HG03571 (cell line): ENCODE data around the gene ZNF530.

ENCODE experiments used
- ATAC-seq: cut with Tn5 transposase; IDR thresholded peaks from one replicate; pipeline ENCODE4 v1.9.1; 2021; ENCODE audit not compliant: unreplicated experiment

Gene ZNF530

GRCh38 chr19:57599761-57600383 lies at the start of gene ZNF530:
Gene ZNF530, plus strand, starts transcription at chr19:57599885. Its CDS starts 4,461 bp downstream, at chr19:57604346.
- peak; percentile 86 for ATAC-seq

- ATAC-seq, result no peak
Observed at GRCh38 chr19:57552432-57552831, 47.3 kb upstream of the ZNF530 start.

GRCh38 chr19:57557659-57558058 lies 42.0 kb upstream of the ZNF530 start:
- ATAC-seq, result no peak

- ATAC-seq, result no peak
Observed at GRCh38 chr19:57558525-57558924, 41.2 kb upstream of the ZNF530 start.

GRCh38 chr19:57559008-57559403 lies 40.7 kb upstream of the ZNF530 start:
- peak; percentile 11 for ATAC-seq

- peak; percentile 94 for ATAC-seq
Observed at GRCh38 chr19:57559404-57560025, 40.2 kb upstream of the ZNF530 start, which contains the start of gene ZNF550. Gene ZNF550, minus strand, starts transcription at chr19:57559863. Its CDS starts 181 bp downstream, at chr19:57559682.

- no peak for ATAC-seq
Observed at GRCh38 chr19:57560049-57560491, 39.6 kb upstream of the ZNF530 start.

GRCh38 chr19:57563547-57563946 lies 36.1 kb upstream of the ZNF530 start:
- ATAC-seq, result no peak

- ATAC-seq, result no peak
Observed at GRCh38 chr19:57566396-57567265, 33.1 kb upstream of the ZNF530 start.

- no peak for ATAC-seq
Observed at GRCh38 chr19:57570707-57571106, 29.0 kb upstream of the ZNF530 start.

- no peak for ATAC-seq
Observed at GRCh38 chr19:57572415-57572947, 27.2 kb upstream of the ZNF530 start.

GRCh38 chr19:57576661-57577060 lies 23.0 kb upstream of the ZNF530 start:
- no peak for ATAC-seq

GRCh38 chr19:57578487-57579205 lies 21.0 kb upstream of the ZNF530 start, which contains the start of gene ZNF416:
Gene ZNF416, minus strand, starts transcription at chr19:57578911. Its CDS starts 207 bp downstream, at chr19:57578704.
- peak; percentile 74 for ATAC-seq

GRCh38 chr19:57583104-57583520 lies 16.6 kb upstream of the ZNF530 start:
- ATAC-seq, result no peak

GRCh38 chr19:57583521-57584416 lies 15.9 kb upstream of the ZNF530 start, which contains the start of gene ZIK1:
Gene ZIK1, plus strand, starts transcription at chr19:57584145. Its CDS starts 212 bp downstream, at chr19:57584357.
- ATAC-seq, result peak; percentile 53

- no peak for ATAC-seq
Observed at GRCh38 chr19:57587529-57587928, 12.2 kb upstream of the ZNF530 start.

GRCh38 chr19:57599377-57599760 lies 316 bp upstream of the ZNF530 start:
- no peak for ATAC-seq

- no peak for ATAC-seq
Observed at GRCh38 chr19:57606931-57607330, 7.2 kb downstream of the ZNF530 start.

GRCh38 chr19:57611113-57611512 lies 11.4 kb downstream of the ZNF530 start:
- ATAC-seq, result no peak
